Skin epidermis (tissue), 12 donors: ENCODE data around the gene CYB561A3.
"Not testable (repeated sequence)": the region's sequence is repeated elsewhere in the genome, so short reads cannot be mapped to it uniquely, and the experiment has no call there.

Source experiments
- H3K27ac ChIP-seq, 21 experiments: fragments of 200-600 bp; sonication (generic) in 11 of 21; one replicate each; pipeline ENCODE4 v1.5.0; 2020; ENCODE audit warnings: mild to moderate bottlenecking in 3 of 21, inconsistent platforms in 2 of 21, moderate library complexity in 2 of 21
- H3K4me3 ChIP-seq, 7 experiments: fragments of 200-600 bp; sonication (generic) in 2 of 7; one replicate each; pipeline ENCODE4 v1.5.0; 2020; ENCODE audit warnings: inconsistent platforms in 2 of 7, mild to moderate bottlenecking in 2 of 7, moderate library complexity in 1 of 7

CYB561A3 gene, protein sequence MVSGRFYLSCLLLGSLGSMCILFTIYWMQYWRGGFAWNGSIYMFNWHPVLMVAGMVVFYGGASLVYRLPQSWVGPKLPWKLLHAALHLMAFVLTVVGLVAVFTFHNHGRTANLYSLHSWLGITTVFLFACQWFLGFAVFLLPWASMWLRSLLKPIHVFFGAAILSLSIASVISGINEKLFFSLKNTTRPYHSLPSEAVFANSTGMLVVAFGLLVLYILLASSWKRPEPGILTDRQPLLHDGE

DNA sequence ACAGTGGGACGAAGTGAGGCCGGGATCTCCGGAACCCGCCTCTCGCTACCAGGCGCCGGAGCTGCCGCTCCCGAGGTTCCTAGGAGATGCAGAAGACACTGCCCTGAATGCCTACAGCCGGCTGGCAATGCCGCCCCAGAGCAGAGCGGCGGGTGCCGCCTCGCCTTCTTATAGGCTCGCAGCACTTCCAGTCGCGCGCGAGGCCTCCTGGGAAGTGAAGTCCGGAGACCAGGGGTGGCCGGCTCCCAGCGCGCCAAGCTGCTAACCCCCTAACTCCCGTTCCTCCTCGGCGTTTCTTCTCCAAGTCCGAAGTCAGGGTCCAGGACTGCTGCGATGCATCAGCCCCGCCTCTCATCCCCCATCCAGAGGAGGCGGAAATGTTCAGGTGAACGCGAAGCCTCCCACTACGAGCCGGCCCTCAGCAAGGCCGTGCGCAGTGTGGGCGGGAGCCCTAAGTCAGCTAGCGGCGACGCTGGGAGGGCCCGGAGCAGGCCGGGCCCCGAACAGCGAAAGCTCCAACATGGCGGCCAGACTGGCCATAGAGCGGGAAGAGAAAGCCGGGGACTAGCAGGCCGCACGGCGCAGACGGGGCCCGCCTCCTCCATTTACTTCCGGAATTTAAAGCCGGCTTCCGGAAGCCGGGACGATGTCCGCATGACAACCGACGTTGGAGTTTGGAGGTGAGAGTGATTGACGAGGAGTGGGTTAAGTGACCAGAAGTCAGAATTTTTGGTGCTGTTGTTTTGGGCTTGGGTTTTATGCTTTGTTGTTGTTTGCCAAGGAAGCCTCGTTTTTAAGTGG, at the start of gene CYB561A3, which contains the start of gene TMEM138:
Gene CYB561A3 (minus strand): TSS at position 142 of the 801 bp plus-strand sequence. CDS start 5,169 bp downstream, outside the sequence.
Gene TMEM138 (plus strand): TSS at position 634 of the 801 bp plus-strand sequence. CDS start 2,017 bp downstream, outside the sequence.
- Histone ChIP-seq H3K4me3 (peak within 1 kb of the TSS; percentile 50 to 80 (median 71)), H3K27ac (peak within 1 kb of the TSS; percentile 68 to 100 (median 99))

DNA sequence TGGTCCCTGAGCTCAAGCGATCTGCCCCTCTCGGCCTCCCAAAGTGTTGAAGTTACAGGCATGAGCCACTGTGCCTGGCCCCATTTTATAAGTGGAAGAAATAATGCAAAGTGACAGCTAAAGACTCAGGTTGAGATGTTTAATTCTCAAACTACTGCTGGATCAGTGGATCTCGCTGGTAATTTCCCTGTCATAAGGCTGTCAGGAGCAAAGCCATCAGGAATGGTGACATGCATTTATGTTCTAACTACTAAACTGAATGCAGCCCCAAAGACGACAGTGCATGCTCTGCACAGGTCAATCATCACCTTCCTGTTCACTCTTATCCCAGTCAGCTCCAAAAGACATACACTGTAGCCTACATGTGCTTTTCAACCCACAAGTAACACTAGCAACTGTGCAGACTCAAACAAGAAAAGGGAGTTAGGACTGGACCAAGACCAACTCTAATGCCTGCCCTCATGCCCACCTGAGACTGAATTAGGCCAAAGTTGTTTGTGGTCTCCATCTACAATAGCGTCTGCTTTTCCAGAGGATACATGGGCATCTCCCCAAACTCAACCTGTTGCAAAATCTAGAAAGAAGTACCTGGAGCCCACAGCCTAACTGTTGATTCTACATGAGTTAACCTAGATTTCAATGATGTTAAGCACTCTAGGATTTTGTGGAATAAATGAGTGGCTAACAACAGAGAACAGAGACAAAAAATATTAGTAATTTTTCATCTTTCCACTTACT, 45.5 kb upstream of the CYB561A3 start:
- H3K4me3 ChIP-seq, result no peak overlapping the region
- H3K27ac ChIP-seq, result peak overlapping the region in 1 of 21 experiments; percentile 16

DNA sequence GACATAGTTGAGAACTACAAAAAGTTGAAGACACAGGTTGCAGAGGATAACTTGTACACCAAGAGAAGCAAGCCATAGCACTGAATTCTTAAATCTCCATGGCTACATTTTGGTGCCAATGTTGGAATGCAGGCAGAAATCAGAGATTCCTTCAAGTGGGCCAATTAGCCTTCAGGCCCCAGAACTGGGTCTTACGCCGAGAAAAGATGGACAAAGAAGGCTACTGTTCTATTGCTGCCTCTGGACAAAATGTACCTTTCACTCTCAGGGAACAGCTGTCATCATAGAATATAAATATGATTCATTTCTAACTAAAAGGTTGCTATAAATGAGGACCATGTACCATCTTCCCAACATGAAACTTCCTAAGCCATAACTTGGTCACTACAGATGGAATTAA, 44.4 kb upstream of the CYB561A3 start:
- no peak overlapping the region for H3K27ac ChIP-seq
- no peak overlapping the region for H3K4me3 ChIP-seq

DNA sequence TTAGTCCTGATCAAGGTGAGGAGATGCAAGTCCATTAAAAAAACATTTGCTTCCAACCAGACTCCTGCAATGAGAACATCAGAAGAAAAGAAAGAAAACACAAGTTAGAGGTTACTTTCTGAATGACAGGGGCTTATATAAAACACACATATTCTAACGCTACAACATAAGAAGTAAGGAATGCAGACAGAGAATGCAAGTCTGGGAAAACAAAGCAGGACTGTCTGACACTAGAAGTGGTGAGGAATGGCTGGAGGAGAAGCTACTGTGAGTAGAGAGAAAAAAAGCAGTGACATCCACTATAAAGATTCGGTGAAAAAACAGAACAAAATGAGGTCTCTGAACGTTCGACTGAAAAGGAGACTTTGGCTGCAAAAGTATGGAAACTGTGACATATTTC, 43.0 kb upstream of the CYB561A3 start:
- Histone ChIP-seq H3K4me3 (no peak overlapping the region), H3K27ac (peak overlapping the region in 2 of 21 experiments; percentile 19 to 21)

DNA sequence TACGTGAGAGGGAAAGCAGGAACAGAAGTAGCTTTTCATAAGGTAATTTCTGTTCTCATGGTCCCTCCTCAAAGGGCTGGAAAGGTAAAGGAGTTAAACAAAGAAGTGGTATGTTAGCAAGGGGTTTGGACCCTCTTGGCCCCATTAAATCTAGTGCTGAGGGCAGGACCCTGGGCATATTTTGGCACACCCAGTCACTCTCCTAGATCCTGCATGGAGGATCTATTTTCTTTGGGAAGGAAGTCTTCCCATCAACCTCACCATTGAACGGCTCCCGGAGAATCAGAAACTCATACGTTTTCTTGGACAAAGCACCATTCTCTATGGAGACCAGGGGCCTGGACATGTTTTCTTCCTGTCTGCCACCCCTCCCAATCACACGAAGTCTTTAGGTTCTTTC, 42.4 kb upstream of the CYB561A3 start:
- H3K27ac ChIP-seq, result peak overlapping the region in 2 of 21 experiments; percentile 19 to 21
- H3K4me3 ChIP-seq, result no peak overlapping the region

DNA sequence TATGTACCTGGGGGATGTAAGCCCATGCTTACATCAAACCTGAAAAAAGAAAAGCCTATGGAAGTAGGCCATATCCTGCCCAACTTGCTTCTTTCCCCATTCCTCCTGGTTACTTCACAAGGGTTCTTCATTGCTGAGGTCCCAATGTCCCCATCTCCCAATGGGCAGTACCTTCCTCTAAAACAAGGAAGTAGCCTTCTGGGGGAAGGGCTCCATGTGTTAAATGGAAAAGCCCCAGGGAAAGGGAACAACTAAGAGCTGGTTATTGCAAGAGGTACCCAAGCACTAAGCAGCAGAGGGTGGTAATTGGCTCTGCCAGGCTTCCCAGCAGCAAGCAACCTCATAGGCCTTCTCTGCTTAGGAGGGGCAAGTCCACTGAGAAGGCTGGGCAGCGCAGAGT, 42.0 kb upstream of the CYB561A3 start:
- H3K27ac ChIP-seq, result no peak overlapping the region
- H3K4me3 ChIP-seq, result no peak overlapping the region

DNA sequence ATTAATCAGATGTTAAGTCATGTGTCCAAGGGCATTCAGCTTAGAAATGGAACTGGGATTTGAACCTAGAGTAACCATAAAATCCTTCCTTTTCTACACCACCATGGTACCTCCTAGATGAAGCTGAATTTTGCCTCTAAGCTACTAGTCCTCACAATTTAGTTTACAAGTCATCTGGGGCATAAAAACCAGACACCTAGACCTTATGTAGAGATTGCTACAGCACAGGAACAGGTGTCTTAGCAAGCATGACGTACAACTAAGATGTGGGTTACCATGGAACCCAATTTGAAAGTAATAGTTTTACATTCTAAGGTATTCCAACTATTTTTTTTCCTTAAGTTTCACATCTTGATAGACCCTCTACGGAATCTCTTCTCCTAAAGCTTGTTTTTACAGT, 39.9 kb upstream of the CYB561A3 start:
- H3K27ac ChIP-seq, result no peak overlapping the region
- H3K4me3 ChIP-seq, result no peak overlapping the region

DNA sequence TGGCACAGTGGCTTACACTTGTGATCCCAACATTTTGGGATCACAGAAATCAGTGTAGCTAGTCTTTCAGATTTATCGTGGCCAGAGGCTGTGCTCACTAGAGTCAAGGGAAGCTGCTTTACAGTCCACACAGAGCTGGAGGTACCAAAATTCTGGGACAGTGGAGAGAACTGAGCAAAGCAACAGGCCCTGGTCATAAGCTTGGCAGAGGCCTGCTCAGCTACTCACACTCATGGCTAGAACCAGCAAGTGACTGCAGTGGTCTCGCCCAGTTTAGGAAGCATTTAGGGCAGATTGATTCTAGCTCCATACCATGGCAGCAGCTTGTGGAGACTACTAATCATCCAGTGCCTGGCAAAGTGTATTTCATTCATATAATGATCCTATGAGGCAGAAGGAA, 39.5 kb upstream of the CYB561A3 start:
- peak overlapping the region in 2 of 21 experiments; percentile 6 to 10 for H3K27ac ChIP-seq
- H3K4me3 ChIP-seq, result no peak overlapping the region

DNA sequence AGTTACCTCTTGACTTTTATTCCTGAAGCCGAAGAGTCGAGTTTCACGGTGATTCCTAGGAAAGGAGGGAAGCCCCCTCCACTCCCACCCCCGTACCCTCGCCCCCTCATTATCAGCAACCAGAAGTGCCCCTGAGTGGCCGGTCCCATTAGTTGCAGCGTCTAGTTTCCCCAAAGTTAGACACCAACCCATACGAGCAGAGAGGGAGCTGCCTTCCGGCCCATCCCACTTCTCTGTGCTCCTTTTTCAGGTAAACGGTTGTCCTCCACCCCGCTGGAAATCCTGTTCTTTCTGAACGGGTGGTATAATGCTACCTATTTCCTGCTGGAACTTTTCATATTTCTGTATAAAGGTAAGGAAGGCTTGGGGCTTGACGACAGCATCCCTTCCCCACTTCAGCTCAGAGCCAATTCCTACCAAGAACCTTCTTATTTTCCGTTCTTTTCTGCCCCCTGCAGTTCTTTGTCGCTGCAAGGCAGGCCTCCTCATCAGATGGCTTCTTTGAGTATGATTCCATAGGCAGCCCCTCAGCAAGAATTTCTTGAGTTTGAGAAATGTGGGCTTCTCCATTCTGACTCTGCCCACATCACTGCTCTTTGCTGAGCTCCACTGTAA, 31.4 kb upstream of the CYB561A3 start:
- Histone ChIP-seq H3K27ac (peak overlapping the region; percentile 46 to 96 (median 85)), H3K4me3 (peak overlapping the region; percentile 46 to 69 (median 64))

DNA sequence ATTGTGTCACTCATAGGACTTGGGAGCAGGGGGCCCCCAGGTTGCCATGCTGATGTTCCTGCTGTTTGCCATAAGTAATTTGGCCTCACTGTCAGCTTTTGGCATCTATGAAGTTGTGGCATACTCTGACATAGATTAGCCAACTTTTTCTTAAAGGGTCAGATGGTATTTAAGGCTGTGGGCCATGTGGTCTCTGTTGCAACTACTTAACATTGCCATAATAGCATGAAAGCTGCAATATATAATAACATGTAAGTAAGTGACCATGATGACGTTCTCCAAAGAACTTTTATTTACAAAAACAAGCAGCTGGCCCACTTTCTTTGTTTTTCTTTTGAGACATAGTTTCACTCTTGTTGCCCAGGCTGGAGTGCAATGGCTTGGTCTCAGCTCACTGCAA, 28.5 kb upstream of the CYB561A3 start:
- Histone ChIP-seq H3K27ac (no peak overlapping the region), H3K4me3 (no peak overlapping the region)

DNA sequence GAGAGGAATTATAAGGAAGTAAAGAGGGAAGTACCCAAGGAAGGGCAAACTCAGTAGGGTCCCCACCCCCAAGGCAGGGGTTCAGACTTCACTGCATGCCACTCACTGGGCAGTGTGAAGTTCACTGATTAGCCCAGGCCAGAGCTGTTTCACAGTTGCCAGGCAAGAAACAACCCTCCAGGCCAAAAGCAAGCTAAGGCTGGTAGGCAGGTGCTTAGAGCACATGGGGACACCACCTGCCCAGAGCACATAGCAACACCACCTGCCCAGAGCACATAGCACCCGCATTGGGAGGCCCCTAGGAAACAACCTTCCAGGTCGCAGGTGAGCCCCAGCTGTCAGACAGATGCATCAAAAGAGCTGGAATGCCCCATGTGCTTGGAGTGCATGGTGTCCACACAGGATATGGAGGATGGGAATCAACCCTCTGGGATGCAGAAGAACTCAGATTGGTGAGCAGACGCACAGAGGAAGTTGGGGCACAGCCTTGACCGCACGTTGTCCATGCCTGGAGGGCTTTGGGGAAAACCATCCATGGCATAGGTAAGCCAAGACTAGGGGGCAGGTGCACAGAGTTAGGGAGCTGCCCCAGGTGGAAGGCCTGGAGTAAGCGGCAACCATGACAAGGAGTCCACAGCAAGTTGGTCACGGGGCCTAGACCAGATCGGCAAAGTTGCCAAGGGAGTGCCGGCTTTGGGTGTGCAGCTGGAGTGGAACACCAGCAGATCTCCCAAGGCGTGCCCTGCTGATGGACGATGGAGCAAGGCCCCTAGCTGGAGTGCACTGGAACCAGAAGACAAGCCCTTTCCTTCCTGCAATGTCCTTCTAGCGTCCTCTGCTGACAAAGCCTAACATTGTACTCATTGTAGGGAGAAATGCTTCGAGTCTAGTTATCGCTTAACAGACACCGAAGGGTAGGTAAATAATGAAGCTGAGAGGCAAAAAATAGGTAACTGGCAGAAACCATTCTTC, 22.9 kb upstream of the CYB561A3 start:
- Histone ChIP-seq H3K4me3 (no peak overlapping the region), H3K27ac (no peak overlapping the region)

DNA sequence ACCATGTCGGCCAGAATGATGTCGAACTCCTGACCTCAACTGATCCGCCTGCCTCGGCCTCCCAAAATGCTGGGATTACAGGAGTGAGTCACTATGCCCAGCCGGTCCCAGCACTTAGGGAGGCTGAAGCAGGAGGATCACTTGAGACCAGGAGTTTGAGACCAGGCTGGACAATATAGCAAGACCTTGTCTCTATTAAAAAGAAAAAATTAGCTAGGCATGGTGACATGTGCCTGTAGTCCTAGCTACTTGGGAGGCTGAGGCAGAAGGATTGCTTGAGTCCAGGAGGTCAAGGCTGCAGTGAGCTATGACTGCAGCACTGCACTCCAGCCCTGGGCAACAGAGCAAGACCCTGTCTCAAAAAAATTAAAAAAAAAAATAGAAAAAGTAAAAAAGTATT, 22.2 kb upstream of the CYB561A3 start:
- H3K27ac ChIP-seq, H3K4me3 ChIP-seq: not testable (repeated sequence)

DNA sequence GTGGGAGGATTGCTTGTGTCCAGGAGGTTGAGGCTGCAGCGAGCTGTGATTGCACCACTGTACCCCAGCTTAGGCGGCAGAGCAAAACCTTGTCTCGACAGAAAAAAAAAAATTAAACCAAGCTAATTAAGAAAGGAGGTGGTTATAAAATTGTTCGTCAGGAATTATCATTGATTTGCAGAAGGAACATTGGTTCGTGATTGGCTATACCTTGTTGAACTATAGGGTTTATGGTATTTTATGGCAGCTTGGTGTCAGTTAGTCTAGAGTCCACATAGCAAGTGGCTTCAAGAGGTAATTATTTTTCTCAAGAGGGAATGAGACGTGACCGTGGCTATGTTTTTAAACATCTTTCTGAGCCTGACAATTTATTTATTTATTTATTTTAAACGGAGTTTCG, 19.2 kb upstream of the CYB561A3 start:
- Histone ChIP-seq H3K27ac (no peak overlapping the region), H3K4me3 (no peak overlapping the region)

DNA sequence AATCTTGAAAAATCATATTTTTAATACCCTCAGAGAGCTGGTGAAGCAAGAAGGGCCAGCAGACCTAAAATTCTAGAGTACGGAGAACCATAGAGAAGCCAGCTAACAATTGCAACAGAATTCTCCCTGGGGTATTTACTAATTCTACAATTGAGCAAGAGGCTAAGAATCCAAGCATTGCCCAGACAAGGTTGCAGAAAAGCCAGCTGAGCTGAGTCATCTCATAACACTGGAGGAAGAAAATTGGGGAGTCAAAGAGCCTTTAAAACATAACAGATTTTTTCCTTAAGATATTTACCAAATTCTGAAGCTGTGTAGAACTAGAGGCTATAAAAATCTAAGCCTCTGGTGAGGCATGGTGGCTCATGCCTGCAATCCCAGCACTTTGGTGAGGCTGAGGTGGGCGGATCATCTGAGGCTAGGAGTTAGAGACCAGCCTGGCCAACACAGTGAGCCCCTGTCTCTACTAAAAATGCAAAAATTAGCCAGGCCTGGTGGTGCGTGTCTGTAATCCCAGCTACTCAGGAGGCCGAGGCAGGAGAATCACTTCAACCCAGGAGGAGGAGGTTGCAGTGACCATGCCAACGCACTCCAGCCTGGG, 17.1 kb upstream of the CYB561A3 start:
- peak overlapping the region in 20 of 21 experiments; percentile 32 to 85 (median 64) for H3K27ac ChIP-seq
- H3K4me3 ChIP-seq, result no peak overlapping the region

DNA sequence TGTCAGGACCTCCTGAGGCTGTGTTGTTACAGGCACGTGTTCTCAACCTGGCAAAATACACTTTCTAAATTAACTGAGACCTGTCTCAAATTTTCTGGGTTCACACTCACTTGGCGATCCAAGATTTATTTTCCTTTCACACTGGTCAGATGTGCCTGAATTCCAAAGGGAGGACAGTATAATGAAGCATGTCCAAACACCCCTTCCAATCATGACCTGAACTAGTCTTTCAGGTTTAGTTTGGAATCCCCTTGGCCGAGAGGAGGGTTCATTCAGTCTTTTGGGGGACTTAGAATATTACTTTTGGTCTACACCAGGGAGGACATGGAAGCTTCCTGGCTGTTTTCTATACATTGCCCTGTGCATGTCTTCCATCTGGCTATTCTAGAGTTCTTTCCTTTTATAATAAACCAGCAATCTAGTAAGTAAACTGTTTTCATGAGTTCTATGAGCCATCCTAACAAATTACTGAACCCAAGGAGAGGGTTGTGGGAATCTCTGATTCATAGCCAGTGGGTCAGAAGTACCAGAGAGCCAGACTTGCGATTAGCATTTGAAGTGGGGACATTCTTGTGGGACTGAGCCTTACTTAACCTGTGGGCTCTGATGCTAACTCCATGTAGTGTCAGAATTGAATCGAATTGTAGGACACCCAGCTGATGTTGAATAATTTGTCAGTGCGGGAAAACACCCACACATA, 15.9 kb upstream of the CYB561A3 start:
- peak overlapping the region in 9 of 21 experiments; percentile 43 to 85 (median 73) for H3K27ac ChIP-seq
- H3K4me3 ChIP-seq, result no peak overlapping the region

DNA sequence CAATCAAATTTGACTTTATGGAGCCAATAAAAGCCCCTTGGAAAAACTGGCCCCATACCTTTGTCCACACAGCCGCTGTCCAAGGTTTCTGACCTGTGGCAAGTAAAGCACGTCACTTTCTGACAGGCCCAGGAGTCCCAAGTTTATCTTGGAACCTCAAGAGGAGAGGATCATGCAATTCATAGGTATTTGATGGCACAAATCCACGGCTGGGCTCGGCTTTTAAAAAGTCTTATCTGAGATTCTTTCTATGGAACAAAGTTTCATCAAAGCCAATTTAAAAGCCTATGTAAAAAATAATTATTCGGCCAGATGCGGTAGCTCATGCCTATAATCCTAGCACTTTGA, 14.1 kb upstream of the CYB561A3 start:
- Histone ChIP-seq H3K4me3 (no peak overlapping the region), H3K27ac (peak overlapping the region in 3 of 21 experiments; percentile 28 to 55 (median 30))

DNA sequence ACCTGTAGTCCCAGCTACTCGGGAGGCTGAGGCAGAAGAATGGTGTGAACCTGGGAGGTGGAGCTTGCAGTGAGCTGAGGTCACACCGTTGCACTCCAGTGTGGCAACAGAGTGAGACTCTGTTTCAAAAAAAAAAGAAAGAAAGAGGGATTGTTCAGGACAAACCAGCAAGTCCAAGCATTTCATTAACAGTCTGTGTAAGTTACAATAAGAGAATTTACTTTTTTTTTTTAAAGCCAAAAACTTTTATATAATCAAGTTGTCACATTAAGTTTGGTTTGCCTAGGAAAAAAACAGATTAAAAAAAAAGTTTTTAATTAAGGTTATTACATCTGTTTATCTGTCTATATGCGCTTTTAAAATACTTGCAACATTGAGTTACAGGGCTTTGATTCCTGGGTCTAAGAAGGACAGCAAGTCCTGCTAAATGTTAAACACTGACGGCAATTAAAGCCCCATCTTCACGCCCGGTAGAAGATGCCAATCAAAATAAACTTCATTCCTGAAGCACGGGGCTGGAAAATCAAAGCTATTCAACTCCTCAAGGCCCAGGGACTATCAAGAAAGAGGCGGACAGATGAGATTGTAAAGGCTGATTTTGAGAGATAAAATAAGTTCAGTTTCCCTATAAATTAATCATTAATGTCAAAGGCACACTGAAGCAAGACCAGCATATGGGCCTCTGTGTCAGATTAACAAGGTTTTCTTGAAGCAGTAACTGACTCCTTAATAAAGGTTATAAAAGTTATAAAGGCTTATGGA, 11.2 kb upstream of the CYB561A3 start:
- Histone ChIP-seq H3K4me3 (no peak overlapping the region), H3K27ac (peak overlapping the region in 1 of 21 experiments; percentile 10)
